Mesenchymal stem cell (in vitro differentiated cells and primary cell): ENCODE results near the gene TM4SF18.

ENCODE experiments used
- DNase-seq: peaks from one replicate; pipeline ENCODE4 v3.0.0-alpha.2; 2013
- H2AFZ ChIP-seq: one replicate; pipeline ENCODE4 v1.6.1; 2013; ENCODE audit warnings: low read depth, mild to moderate bottlenecking, control low read depth, inconsistent platforms, low read length, moderate library complexity
- H2AK5ac ChIP-seq: 2 replicates; pipeline ENCODE4 v1.6.1; 2013; ENCODE audit warnings: low read length, moderate library complexity, mild to moderate bottlenecking, inconsistent platforms; ENCODE audit not compliant: severe bottlenecking
- H2BK120ac ChIP-seq: one replicate; pipeline ENCODE4 v1.6.1; 2013; ENCODE audit warnings: low read depth, mild to moderate bottlenecking, inconsistent platforms, low read length, moderate library complexity
- H2BK12ac ChIP-seq, 2 experiments: one replicate each; pipeline ENCODE4 v1.6.1; 2013; ENCODE audit warnings: inconsistent platforms in 2 of 2, low read length in 2 of 2, mild to moderate bottlenecking in 2 of 2, moderate library complexity in 2 of 2, control low read depth in 1 of 2
- H2BK15ac ChIP-seq: one replicate; pipeline ENCODE4 v1.6.1; 2013; ENCODE audit warnings: mild to moderate bottlenecking, low read depth, inconsistent platforms; ENCODE audit not compliant: poor library complexity, severe bottlenecking
- H2BK5ac ChIP-seq: 2 replicates; pipeline ENCODE4 v1.6.1; 2013; ENCODE audit warnings: low read depth, mild to moderate bottlenecking, low read length, control low read depth, inconsistent platforms; ENCODE audit not compliant: poor library complexity, severe bottlenecking
- H3K14ac ChIP-seq, 2 experiments: one replicate each; pipeline ENCODE4 v1.6.1; 2013; ENCODE audit warnings: inconsistent platforms in 2 of 2, low read length in 2 of 2, control low read depth in 1 of 2, mild to moderate bottlenecking in 1 of 2, moderate library complexity in 1 of 2
- H3K18ac ChIP-seq, 2 experiments: one replicate each; pipeline ENCODE4 v1.6.1; 2013; ENCODE audit warnings: inconsistent platforms in 2 of 2, low read length in 2 of 2, control low read depth in 1 of 2, low read depth in 1 of 2, mild to moderate bottlenecking in 1 of 2
- H3K23ac ChIP-seq, 2 experiments: one replicate each; pipeline ENCODE4 v1.6.1; 2013; ENCODE audit warnings: inconsistent platforms in 2 of 2, low read length in 2 of 2, mild to moderate bottlenecking in 2 of 2, moderate library complexity in 2 of 2, control low read depth in 1 of 2
- H3K27ac ChIP-seq: 2 replicates; pipeline ENCODE4 v1.5.1; 2013; ENCODE audit warnings: mild to moderate bottlenecking, moderate library complexity, low read length, control low read depth, inconsistent platforms; ENCODE audit not compliant: poor library complexity, severe bottlenecking
- H3K27me3 ChIP-seq, 2 experiments: 2 replicates each; pipeline versions ENCODE4 v1.6.1 to v1.7.0; 2013; ENCODE audit warnings: low read length in 2 of 2, mild to moderate bottlenecking in 2 of 2, moderate library complexity in 2 of 2, control low read depth in 1 of 2, inconsistent platforms in 1 of 2; ENCODE audit not compliant: control insufficient read depth in 1 of 2, insufficient read depth in 1 of 2
- H3K36me3 ChIP-seq, 2 experiments: 2 replicates each; pipeline versions ENCODE4 v1.6.1 to v1.7.0; 2013; ENCODE audit warnings: low read length in 2 of 2, control low read depth in 1 of 2, inconsistent platforms in 1 of 2, low read depth in 1 of 2, mild to moderate bottlenecking in 1 of 2; ENCODE audit not compliant: insufficient read depth in 2 of 2, control insufficient read depth in 1 of 2
- H3K4ac ChIP-seq, 2 experiments: one replicate each; pipeline ENCODE4 v1.6.1; 2013; ENCODE audit warnings: inconsistent platforms in 2 of 2, low read length in 2 of 2, mild to moderate bottlenecking in 2 of 2, moderate library complexity in 2 of 2, control low read depth in 1 of 2, low read depth in 1 of 2
- H3K4me1 ChIP-seq: 2 replicates; pipeline ENCODE4 v1.6.1; 2013; ENCODE audit warnings: low read depth, low read length, control low read depth; ENCODE audit not compliant: control insufficient read depth, insufficient read depth
- H3K4me2 ChIP-seq: 2 replicates; pipeline ENCODE4 v1.6.1; 2013; ENCODE audit warnings: low read length, mild to moderate bottlenecking, inconsistent platforms; ENCODE audit not compliant: poor library complexity, severe bottlenecking
- H3K4me3 ChIP-seq, 2 experiments: 2 replicates each; pipeline versions ENCODE4 v1.5.1 to v1.7.0; 2013; ENCODE audit warnings: low read length in 2 of 2, mild to moderate bottlenecking in 2 of 2, control low read depth in 1 of 2, low read depth in 1 of 2; ENCODE audit not compliant: insufficient read depth in 1 of 2
- H3K79me1 ChIP-seq: replicated peaks from 2 replicates; pipeline ENCODE4 v1.6.1; 2013; ENCODE audit warnings: mild to moderate bottlenecking, control low read depth, low read length, inconsistent platforms; ENCODE audit not compliant: poor library complexity, severe bottlenecking
- H3K9ac ChIP-seq: 2 replicates; pipeline ENCODE4 v1.7.0; 2013; ENCODE audit warnings: mild to moderate bottlenecking, low read length, moderate library complexity
- H3K9me3 ChIP-seq: 2 replicates; pipeline ENCODE4 v1.7.0; 2013; ENCODE audit warnings: mild to moderate bottlenecking, low read length; ENCODE audit not compliant: control insufficient read depth
- H4K8ac ChIP-seq: one replicate; pipeline ENCODE4 v1.6.1; 2013; ENCODE audit warnings: inconsistent platforms, mild to moderate bottlenecking, low read length, moderate library complexity
- H4K91ac ChIP-seq: one replicate; pipeline ENCODE4 v1.6.1; 2013; ENCODE audit warnings: mild to moderate bottlenecking, low read length, inconsistent platforms
- WGBS: methylation state at CpG from one replicate; pipeline ENCODE4 v1.1.7; 2013; ENCODE audit warnings: mixed read lengths; 5-methylcytosine and 5-hydroxymethylcytosine counted together

The TM4SF18 gene

GRCh38 chr3:149374793-149375500, 41.5 kb upstream of the TM4SF18 start:
- no peak overlapping the region for H2AK5ac ChIP-seq
- peak overlapping the region in 1 of 2 experiments; percentile 42 for H3K4ac ChIP-seq
- H2AFZ ChIP-seq = no peak overlapping the region
- no peak for DNase-seq
- H3K27ac ChIP-seq = no peak overlapping the region
- no peak overlapping the region for H3K18ac ChIP-seq
- no peak overlapping the region for H3K23ac ChIP-seq
- H2BK120ac ChIP-seq = no peak overlapping the region
- peak overlapping the region; percentile 15 for H2BK15ac ChIP-seq
- peak overlapping the region; percentile 55 for H4K91ac ChIP-seq
- peak overlapping the region in 1 of 2 experiments; percentile 71 for H3K4me3 ChIP-seq
- peaks cover 14% of the 10 kb centered on the region for H3K4me1 ChIP-seq
- no peaks in the 10 kb centered on the region for H3K79me1 ChIP-seq
- H3K9me3 ChIP-seq = no peaks in the 10 kb centered on the region
- peak overlapping the region; percentile 14 for H4K8ac ChIP-seq
- no peaks in the 10 kb centered on the region for H3K27me3 ChIP-seq
- H3K14ac ChIP-seq = no peak overlapping the region
- WGBS = 82% methylated on average over 2 of the region's 3 CpGs
- H3K4me2 ChIP-seq = peak overlapping the region; percentile 56
- H3K36me3 ChIP-seq = peaks cover 9 to 10% of the 10 kb centered on the region in 2 experiments
- H3K9ac ChIP-seq = no peak overlapping the region
- peak overlapping the region in 1 of 2 experiments; percentile 44 for H2BK12ac ChIP-seq
- H2BK5ac ChIP-seq = no peak overlapping the region

GRCh38 chr3:149374391-149374790, 41.0 kb upstream of the TM4SF18 start:
- Histone ChIP-seq H2BK15ac (no peak overlapping the region), H3K36me3 (peaks cover 9 to 13% of the 10 kb centered on the region in 2 experiments), H3K18ac (no peak overlapping the region), H4K91ac (no peak overlapping the region), H2AFZ (no peak overlapping the region), H3K79me1 (no peaks in the 10 kb centered on the region), H3K14ac (no peak overlapping the region), H3K23ac (no peak overlapping the region), H2AK5ac (no peak overlapping the region), H3K4me3 (no peak overlapping the region), H3K27ac (no peak overlapping the region), H3K4me2 (no peak overlapping the region), H3K4ac (no peak overlapping the region), H3K9me3 (no peaks in the 10 kb centered on the region), H3K9ac (peak overlapping the region; percentile 1), H3K4me1 (peaks cover 14% of the 10 kb centered on the region), H2BK12ac (no peak overlapping the region), H2BK120ac (no peak overlapping the region), H2BK5ac (no peak overlapping the region), H4K8ac (no peak overlapping the region), H3K27me3 (no peaks in the 10 kb centered on the region)
- WGBS = no CpG with 5 or more reads among the region's 1 CpG
- DNase-seq = no peak

DNA sequence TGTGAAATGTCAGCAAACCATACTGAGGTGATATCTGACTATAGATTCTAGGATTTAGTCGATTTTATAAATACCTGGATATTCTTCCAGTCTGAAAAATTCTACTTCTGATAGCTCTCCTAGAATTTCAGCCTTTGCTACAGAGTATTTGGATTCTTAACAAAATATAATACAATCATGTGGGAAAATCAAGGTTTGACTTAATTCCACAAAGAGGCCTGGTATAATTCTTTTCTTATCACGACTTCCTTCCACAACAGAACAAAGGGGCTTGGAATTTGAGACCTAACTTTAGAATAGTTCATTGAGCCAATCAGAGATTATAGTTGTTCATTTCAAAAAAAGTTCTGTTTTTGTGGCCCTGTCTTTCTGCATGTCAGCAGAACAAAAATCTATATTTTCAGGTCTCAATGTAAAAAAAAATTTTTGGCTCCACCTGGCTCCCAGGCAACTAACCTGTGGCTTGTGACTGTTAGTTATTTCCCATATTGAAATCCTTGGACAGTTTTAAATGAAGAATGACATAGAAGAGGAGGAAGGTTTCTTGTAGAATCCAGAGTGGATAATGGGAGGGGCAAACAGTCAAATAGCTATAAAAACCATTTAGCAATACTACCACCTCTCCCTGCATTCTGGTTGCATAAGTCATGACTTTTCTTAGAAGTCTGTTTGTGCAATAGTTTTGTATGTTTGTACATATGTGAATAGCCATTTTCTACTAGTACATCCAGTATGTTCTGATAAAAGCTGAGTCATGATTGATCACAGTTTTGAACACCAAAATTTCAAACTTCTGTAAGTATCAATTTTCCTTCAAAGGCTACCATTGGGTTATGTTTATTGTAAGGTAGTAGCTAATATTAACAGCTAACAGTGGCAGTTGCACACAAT, 40.0 kb upstream of the TM4SF18 start:
- H3K27ac ChIP-seq = peak overlapping the region; percentile 39
- H3K4me3 ChIP-seq = no peak overlapping the region
- H3K9me3 ChIP-seq = no peaks in the 10 kb centered on the region
- no peak overlapping the region for H4K91ac ChIP-seq
- H3K27me3 ChIP-seq = no peaks in the 10 kb centered on the region
- H3K79me1 ChIP-seq = no peaks in the 10 kb centered on the region
- no peak overlapping the region for H3K23ac ChIP-seq
- H3K14ac ChIP-seq = no peak overlapping the region
- no CpG with 5 or more reads among the region's 2 CpGs for WGBS
- no peak overlapping the region for H2BK15ac ChIP-seq
- peak; percentile 90 for DNase-seq
- H2BK120ac ChIP-seq = no peak overlapping the region
- no peak overlapping the region for H3K4me2 ChIP-seq
- H4K8ac ChIP-seq = no peak overlapping the region
- H3K36me3 ChIP-seq = peaks cover 9 to 13% of the 10 kb centered on the region in 2 experiments
- no peak overlapping the region for H2AFZ ChIP-seq
- H2AK5ac ChIP-seq = no peak overlapping the region
- no peak overlapping the region for H2BK12ac ChIP-seq
- H3K18ac ChIP-seq = no peak overlapping the region
- H3K4me1 ChIP-seq = peaks cover 7% of the 10 kb centered on the region
- H2BK5ac ChIP-seq = no peak overlapping the region
- no peak overlapping the region for H3K4ac ChIP-seq
- H3K9ac ChIP-seq = peak overlapping the region; percentile 13

GRCh38 chr3:149371723-149372114, 38.3 kb upstream of the TM4SF18 start:
- H3K4me1 ChIP-seq = peaks cover 8% of the 10 kb centered on the region
- no peak overlapping the region for H2BK15ac ChIP-seq
- no peak overlapping the region for H3K18ac ChIP-seq
- peaks cover 9 to 13% of the 10 kb centered on the region in 2 experiments for H3K36me3 ChIP-seq
- no peaks in the 10 kb centered on the region for H3K27me3 ChIP-seq
- no peak overlapping the region for H3K14ac ChIP-seq
- no peak overlapping the region for H2AFZ ChIP-seq
- no peak overlapping the region for H3K4me2 ChIP-seq
- H2AK5ac ChIP-seq = no peak overlapping the region
- H3K4me3 ChIP-seq = no peak overlapping the region
- no peak overlapping the region for H2BK5ac ChIP-seq
- no peaks in the 10 kb centered on the region for H3K9me3 ChIP-seq
- H3K79me1 ChIP-seq = no peaks in the 10 kb centered on the region
- 93% methylated on average over 2 of the region's 2 CpGs for WGBS
- no peak overlapping the region for H4K91ac ChIP-seq
- H3K27ac ChIP-seq = no peak overlapping the region
- H2BK12ac ChIP-seq = no peak overlapping the region
- no peak for DNase-seq
- H3K23ac ChIP-seq = no peak overlapping the region
- no peak overlapping the region for H3K9ac ChIP-seq
- no peak overlapping the region for H3K4ac ChIP-seq
- H4K8ac ChIP-seq = no peak overlapping the region
- no peak overlapping the region for H2BK120ac ChIP-seq
